Activated CD4-positive, alpha-beta T cell treated with anti-CD3 and anti-CD28 coated beads, Interleukin-10, Interleukin-2, amounts not matched to agents 100 ng/mL and 50 ng/mL, durations not matched to agents 16 hours and 8 hours (primary cell): Measurements from ENCODE around the gene LACTB.
A peak's percentile ranks its signal among the peaks of the same experiment; 100 is the strongest.

ENCODE experiments used
- DNase-seq: peaks from one replicate; pipeline ENCODE4 v3.0.0-alpha.2; 2020

LACTB gene

DNA sequence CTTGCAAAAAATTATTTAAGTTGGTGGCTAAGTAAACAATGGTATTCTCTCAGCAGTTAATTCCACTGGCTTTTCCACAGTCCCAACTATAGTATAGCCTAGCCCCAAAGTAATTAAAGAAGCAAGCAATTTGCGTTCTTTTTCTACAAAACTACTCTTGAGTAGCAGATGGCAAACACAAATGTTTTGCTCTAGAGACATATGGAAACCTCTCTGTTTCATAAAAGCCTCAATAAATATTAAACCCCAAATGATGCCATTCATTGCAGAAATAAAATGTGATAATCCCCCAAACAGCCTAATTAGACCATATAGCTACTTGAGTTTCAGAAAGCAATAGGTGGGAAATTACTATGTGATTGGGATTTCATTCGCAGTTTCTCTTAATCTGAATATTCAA lies 59.1 kb downstream of the LACTB start:
- DNase-seq = no peak

DNA sequence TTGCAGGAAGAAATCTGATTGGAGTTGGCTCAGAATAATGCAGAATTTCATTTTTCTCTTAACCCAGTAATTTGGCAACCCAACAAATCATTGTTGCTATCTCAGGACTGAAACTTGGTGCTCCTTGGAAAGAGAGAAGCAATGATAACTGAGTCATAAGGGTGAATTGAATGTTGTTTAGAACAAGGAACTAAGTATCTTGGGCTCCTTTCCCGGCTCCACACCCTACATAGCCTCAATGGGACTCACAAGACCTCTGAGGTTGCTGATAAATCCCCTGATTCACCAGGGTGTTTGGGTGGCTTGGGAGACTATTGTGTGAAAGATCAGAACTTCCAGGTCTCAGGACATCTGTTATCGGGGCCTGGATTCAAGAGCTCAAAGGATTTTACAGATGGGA lies 60.0 kb downstream of the LACTB start:
- no peak for DNase-seq

- no peak for DNase-seq
These were observed 63.5 kb downstream of the LACTB start for GRCh38 chr15:63185206-63185605.

- no peak for DNase-seq
These were observed 64.4 kb downstream of the LACTB start for GRCh38 chr15:63186065-63186464.

GRCh38 chr15:63187589-63188226 lies 66.0 kb downstream of the LACTB start:
- DNase-seq = no peak

DNA sequence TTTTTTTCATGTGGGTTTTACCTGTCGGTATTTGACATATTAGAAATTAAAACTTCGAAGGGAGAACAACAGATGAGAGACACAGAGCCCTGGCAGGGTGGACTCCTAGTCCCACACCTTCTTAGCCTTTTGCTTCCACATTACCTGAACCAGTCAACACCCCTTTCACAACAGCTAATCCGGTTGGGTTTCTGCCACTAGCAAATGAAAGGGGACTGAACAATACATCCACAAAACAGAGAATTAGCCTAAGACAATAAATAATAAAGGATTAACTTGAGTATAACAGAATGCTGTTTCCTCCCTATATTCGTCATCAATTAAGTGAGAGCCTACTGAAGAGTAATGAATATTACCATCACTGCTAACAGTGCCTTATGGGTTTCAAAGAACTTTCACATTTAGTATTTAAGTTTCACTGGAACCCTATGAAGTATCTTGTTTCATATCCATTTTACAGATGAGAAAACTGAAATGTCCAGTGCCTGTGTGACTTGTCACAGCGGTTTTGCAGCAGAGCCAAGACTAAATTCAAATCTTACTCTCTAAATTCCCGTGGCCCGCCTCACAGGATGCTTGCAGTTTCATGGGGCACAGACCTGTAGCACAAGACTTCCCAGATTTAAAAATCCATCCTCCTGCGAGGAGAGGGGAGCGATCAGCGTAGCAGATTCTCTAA lies 66.7 kb downstream of the LACTB start:
- peak; percentile 77 for DNase-seq

- DNase-seq = peak; percentile 99
These were observed 67.5 kb downstream of the LACTB start, which contains the start of gene RAB8B for GRCh38 chr15:63188926-63189871. TSS of gene RAB8B (plus strand) at chr15:63189606. CDS start at chr15:63189625, 19 bp downstream.

DNA sequence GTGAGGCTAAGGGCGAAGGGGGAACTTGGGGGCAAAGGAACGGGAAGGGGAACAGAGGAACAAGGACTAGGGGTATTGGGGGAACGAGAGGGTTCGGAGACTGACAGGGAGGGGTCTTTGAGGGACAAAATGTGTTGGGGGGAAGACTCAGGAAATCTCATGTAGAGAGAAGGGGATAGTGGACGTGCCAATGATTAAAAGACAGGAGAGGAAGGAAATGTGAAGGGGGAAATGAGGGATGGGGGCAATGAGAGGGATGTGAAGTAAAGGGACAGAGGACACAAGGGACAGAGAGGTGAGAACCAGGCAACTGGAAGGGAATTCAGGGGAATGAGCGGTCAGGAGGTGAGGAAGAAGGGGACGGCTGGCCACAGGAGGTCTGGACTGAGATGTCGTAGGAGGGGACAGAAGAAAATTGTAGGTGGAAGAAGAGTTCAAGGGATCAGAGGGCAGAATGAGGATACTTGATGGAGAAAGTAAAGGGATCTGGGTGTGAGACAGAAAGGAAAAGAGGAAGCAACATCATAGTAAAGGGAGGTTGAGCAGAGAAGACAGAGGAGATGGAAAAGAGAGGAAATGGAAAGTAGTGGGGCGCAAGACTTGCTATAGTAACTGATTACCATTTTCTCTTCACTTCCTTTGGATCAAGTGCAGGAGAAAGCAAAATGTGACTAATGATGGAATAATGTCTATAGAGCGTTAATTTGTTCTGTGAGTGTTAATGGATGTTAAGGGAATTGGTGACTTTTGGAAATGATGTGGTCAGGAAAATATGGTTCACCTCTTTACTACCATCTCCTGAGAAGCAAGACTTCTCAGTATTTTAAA lies 68.5 kb downstream of the LACTB start:
- DNase-seq = peak; percentile 25

DNA sequence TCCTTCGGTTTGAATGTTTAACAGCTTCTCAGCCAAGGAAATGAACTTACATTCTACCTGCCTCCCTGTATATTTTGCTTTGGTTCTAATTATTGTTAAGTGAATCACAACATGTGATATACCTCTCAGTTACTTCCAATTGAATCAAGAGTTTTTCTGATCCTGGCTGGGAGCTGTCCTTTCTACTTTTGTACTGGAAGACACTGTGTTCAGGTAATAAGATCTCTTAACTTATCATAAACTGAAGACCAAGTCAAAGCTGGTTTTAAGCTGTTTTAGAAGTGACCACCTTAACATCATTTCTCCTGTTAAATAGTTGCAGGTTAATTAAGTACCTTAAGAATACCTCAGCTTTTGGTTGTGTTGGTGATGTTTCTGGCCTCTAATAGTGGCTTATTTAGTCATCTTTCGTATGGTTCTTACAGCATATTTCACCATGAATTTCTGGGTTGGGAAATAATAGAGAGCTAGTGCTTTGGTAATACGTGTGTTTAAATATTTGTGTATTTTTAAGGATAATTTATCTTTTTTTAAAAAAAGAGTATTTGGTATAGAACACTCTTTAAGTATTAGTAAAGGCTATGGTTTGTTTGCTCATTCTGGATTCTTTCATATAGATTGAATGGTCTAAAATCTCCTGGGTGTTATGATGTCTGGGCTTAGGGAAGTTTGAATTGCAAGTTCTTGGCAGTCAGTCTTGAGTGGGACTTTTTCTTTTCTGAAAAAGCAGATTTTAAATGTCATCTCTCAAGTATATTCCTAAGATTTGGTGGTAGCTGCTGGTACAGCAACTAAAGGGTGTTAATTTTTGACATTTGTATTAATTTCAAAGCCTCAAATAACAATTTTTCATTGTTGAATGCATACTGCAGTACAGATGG lies 69.3 kb downstream of the LACTB start:
- no peak for DNase-seq
